ENCODE measurements around the gene JADE2.

JADE2 gene

DNA sequence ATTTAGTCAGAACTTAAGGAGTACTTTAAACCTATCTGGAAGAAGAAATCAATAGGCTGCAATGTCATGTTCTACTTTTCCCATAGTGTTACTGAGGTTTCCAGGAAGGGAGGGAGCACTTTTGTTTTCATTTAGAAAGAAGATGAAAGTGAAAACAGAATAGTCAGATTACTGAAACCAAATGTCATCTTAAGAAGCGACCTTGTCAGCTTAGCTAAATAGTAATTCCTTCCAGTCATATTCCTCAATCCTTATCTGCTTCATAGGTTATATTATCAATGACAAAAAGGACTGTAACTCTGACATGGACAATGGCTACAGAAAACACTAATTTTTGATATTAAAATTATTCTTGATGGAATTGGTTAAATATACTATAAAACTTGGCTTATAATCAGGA lies 79.4 kb downstream of the JADE2 start:
- no peaks in the 10 kb centered on the region; the same call in 1 of the 2 replicates for H3K36me3 ChIP-seq (ENCODE audit: insufficient read depth)
- no peak overlapping the region for H3K4me3 ChIP-seq (IDR thresholded peaks at IDR 0.05; ENCODE audit: insufficient read depth, low read depth, low read length)
- no peaks in the 10 kb centered on the region; the same call in 1 of the 2 replicates for H3K79me2 ChIP-seq (ENCODE audit: insufficient read depth, low read depth)
- H3K4me2 ChIP-seq, result peak overlapping the region; percentile 31
- no peak overlapping the region for H3K9ac ChIP-seq
- no peak overlapping the region for H2AFZ ChIP-seq (ENCODE audit: low read depth)
- H3K4me1 ChIP-seq (ENCODE audit: low read depth, poor library complexity, severe bottlenecking), result peaks cover 88% of the 10 kb centered on the region
- H4K20me1 ChIP-seq (ENCODE audit: insufficient read depth), result no peaks in the 10 kb centered on the region
- no peak overlapping the region for H3K27ac ChIP-seq
- H3K27me3 ChIP-seq (ENCODE audit: insufficient read depth, low read depth), result no peaks in the 10 kb centered on the region
- TF ChIP-seq, protein P1, sequence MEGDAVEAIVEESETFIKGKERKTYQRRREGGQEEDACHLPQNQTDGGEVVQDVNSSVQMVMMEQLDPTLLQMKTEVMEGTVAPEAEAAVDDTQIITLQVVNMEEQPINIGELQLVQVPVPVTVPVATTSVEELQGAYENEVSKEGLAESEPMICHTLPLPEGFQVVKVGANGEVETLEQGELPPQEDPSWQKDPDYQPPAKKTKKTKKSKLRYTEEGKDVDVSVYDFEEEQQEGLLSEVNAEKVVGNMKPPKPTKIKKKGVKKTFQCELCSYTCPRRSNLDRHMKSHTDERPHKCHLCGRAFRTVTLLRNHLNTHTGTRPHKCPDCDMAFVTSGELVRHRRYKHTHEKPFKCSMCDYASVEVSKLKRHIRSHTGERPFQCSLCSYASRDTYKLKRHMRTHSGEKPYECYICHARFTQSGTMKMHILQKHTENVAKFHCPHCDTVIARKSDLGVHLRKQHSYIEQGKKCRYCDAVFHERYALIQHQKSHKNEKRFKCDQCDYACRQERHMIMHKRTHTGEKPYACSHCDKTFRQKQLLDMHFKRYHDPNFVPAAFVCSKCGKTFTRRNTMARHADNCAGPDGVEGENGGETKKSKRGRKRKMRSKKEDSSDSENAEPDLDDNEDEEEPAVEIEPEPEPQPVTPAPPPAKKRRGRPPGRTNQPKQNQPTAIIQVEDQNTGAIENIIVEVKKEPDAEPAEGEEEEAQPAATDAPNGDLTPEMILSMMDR (conservative IDR thresholded peaks at IDR 0.05; ENCODE audit: low read depth, low read length), result no peak

DNA sequence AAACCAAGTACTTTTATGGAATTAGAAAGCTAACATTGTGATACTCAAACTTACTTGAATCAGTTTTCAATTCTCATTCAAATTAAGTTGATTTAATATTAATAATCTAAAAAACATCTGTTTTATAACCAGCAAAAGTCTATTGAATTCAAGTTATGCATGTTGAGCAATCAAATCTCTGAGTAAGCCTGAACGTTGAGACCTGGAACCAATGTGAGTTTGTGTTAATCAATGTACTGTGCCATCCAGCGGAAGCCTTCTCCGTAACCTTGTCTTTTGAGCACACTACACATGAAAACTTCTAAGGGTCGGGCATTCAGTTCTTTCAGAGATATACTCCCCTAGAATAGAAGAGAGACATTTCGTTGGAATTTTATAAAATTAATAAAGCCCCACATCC lies 81.3 kb downstream of the JADE2 start:
- no peak overlapping the region for H3K4me3 ChIP-seq (IDR thresholded peaks at IDR 0.05; ENCODE audit: insufficient read depth, low read depth, low read length)
- H3K4me2 ChIP-seq, result no peak overlapping the region
- H3K27ac ChIP-seq, result no peak overlapping the region
- H4K20me1 ChIP-seq (ENCODE audit: insufficient read depth), result no peaks in the 10 kb centered on the region
- H3K4me1 ChIP-seq (ENCODE audit: low read depth, poor library complexity, severe bottlenecking), result peaks cover 93% of the 10 kb centered on the region
- no peaks in the 10 kb centered on the region; the same call in 1 of the 2 replicates for H3K36me3 ChIP-seq (ENCODE audit: insufficient read depth)
- no peaks in the 10 kb centered on the region; the same call in 1 of the 2 replicates for H3K79me2 ChIP-seq (ENCODE audit: insufficient read depth, low read depth)
- no peaks in the 10 kb centered on the region for H3K27me3 ChIP-seq (ENCODE audit: insufficient read depth, low read depth)
- no peak overlapping the region for H3K9ac ChIP-seq
- TF ChIP-seq, protein P1 (conservative IDR thresholded peaks at IDR 0.05; ENCODE audit: low read depth, low read length), result no peak
- no peak overlapping the region for H2AFZ ChIP-seq (ENCODE audit: low read depth)

DNA sequence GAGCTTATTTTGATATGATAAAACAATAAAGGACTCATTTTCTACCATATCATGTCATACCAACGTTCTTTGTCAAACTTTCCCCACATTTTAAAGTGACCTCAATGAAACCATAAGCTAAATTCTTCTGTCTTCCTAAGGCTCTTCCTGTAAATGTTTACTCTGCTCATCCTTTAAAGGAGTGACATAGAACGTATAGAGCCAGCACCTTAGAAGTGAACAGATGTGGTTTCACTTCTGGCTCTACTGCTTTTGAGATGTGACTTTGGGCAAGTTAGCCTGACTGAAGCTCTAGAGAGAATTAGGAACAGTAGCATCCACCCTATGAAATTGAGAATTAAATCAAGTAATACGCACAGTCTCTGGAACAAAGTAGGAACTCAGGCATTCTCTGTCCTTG lies 83.1 kb downstream of the JADE2 start:
- H2AFZ ChIP-seq (ENCODE audit: low read depth), result no peak overlapping the region
- H3K4me1 ChIP-seq (ENCODE audit: low read depth, poor library complexity, severe bottlenecking), result peaks cover 81% of the 10 kb centered on the region
- H3K4me2 ChIP-seq, result peak overlapping the region; percentile 50
- no peaks in the 10 kb centered on the region for H4K20me1 ChIP-seq (ENCODE audit: insufficient read depth)
- H3K27me3 ChIP-seq (ENCODE audit: insufficient read depth, low read depth), result no peaks in the 10 kb centered on the region
- TF ChIP-seq, protein P1 (conservative IDR thresholded peaks at IDR 0.05; ENCODE audit: low read depth, low read length), result no peak
- peaks cover 2% of the 10 kb centered on the region for H3K36me3 ChIP-seq (ENCODE audit: insufficient read depth)
- no peaks in the 10 kb centered on the region; the same call in 1 of the 2 replicates for H3K79me2 ChIP-seq (ENCODE audit: insufficient read depth, low read depth)
- peak overlapping the region; percentile 80 for H3K27ac ChIP-seq
- peak overlapping the region; percentile 17; the same call in 1 of the 2 replicates for H3K9ac ChIP-seq
- H3K4me3 ChIP-seq (IDR thresholded peaks at IDR 0.05; ENCODE audit: insufficient read depth, low read depth, low read length), result no peak overlapping the region

DNA sequence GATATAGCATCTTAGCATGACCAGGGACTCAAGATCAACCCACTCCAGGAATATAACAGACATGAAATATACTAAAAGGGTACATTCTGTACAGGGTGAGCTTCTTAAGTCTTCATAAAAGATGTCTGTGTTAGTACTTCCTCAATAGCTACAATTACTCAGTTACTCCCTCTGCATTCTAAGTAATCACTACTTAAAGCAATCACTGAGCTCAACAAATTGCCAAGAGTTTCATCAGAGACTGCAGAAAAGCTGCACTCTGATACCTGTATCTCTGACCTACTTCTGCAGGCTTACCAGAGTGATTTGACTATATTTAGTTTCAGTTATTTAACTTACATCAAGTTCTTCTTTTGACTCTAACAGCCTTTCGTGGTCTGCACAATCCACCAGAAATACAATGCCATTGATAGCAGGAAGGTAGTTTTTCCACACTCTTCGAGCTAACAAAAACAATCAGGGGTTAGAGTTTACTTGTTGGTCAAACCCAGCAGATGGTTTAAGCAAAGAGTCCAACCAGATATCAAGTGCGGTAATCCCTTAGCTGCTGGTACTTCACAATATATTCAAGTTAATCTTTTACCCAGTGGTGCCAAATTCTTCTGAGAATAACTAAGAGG lies 83.9 kb downstream of the JADE2 start:
- peak overlapping the region; percentile 28; the same call in 1 of the 2 replicates for H3K9ac ChIP-seq
- H3K4me1 ChIP-seq (ENCODE audit: low read depth, poor library complexity, severe bottlenecking), result peaks cover 80% of the 10 kb centered on the region
- no peaks in the 10 kb centered on the region; the same call in 1 of the 2 replicates for H3K79me2 ChIP-seq (ENCODE audit: insufficient read depth, low read depth)
- H3K4me2 ChIP-seq, result peak overlapping the region; percentile 50
- H3K27ac ChIP-seq, result peak overlapping the region; percentile 80
- no peak overlapping the region for H3K4me3 ChIP-seq (IDR thresholded peaks at IDR 0.05; ENCODE audit: insufficient read depth, low read depth, low read length)
- no peaks in the 10 kb centered on the region for H4K20me1 ChIP-seq (ENCODE audit: insufficient read depth)
- H3K27me3 ChIP-seq (ENCODE audit: insufficient read depth, low read depth), result no peaks in the 10 kb centered on the region
- peaks cover 2% of the 10 kb centered on the region for H3K36me3 ChIP-seq (ENCODE audit: insufficient read depth)
- TF ChIP-seq, protein P1 (conservative IDR thresholded peaks at IDR 0.05; ENCODE audit: low read depth, low read length), result no peak
- no peak overlapping the region for H2AFZ ChIP-seq (ENCODE audit: low read depth)

Data from KMS-11 (cell line).